HepG2 (cell line): ENCODE measurements around the gene ACTN4. TPM values are rescaled to one million over a fixed set of nuclear protein-coding genes. Genes with fewer than 3 reads are reported as not detected.

Experiments used
- ATAC-seq: fragments of 200-7000 bp; cut with Tn5 transposase; 3 replicates; pipeline ENCODE4 v1.9.1; 2020; ENCODE audit warnings: mild to moderate bottlenecking, moderate library complexity
- BruUV-seq: library from RNA; stranded (reverse); fragments of 400-500 nt; replicated peaks from 2 replicates; lab custom pipeline; 2021; lab: Mats Ljungman, UMichigan
- CTCF ChIA-PET: fragments of 300-600 bp; formaldehyde crosslinking; extraction: SDS; loops from one replicate; lab custom pipeline; 2021; ENCODE audit warnings: low total read pairs, inconsistent platforms, low intra/inter-chr PET ratio; lab: Yijun Ruan, JAX
- POLR2A ChIA-PET: fragments of 350-600 bp; sonication (Branson Sonifier 250); formaldehyde crosslinking; loops from one replicate; lab custom pipeline; 2020; ENCODE audit warnings: antibody characterized with exemption, inconsistent platforms; lab: Yijun Ruan, JAX
- DNase-seq: peaks from one replicate; pipeline ENCODE4 v3.0.0-alpha.2; 2015; ENCODE audit warnings: low spot score
- FAIRE-seq: peaks from 3 replicates; lab custom pipeline; 2011; peaks lifted over from hg19 to GRCh38; lab: Jason Lieb, UNC
- H2AFZ ChIP-seq: one replicate; pipeline ENCODE4 v1.6.1; 2011; ENCODE audit warnings: low read length, inconsistent platforms
- H3K27ac ChIP-seq: fragments of 300-600 bp; 3 replicates; pipeline ENCODE4 v1.8.0; 2011; ENCODE audit warnings: mixed run types, mild to moderate bottlenecking, mixed read lengths, low read length, inconsistent platforms; ENCODE audit not compliant: insufficient read depth; ENCODE audit errors: extremely low read length
- H3K27me3 ChIP-seq, 2 experiments: fragments of 200-600 bp in 1 of 2; 2 replicates in 1 of 2; 3 replicates in 1 of 2; pipeline versions ENCODE4 v1.6.0 to v1.8.0; 2011; ENCODE audit warnings: low read length in 2 of 2, mild to moderate bottlenecking in 2 of 2, moderate library complexity in 2 of 2, inconsistent platforms in 1 of 2; ENCODE audit not compliant: insufficient read depth in 2 of 2, control insufficient read depth in 1 of 2
- H3K36me3 ChIP-seq, 2 experiments: fragments of 200-600 bp in 1 of 2; replicated peaks in 1 of 2; 2 replicates in 1 of 2; 3 replicates in 1 of 2; pipeline versions ENCODE4 v1.5.1 to v1.8.0; 2011; ENCODE audit warnings: low read length in 2 of 2, inconsistent platforms in 1 of 2; ENCODE audit not compliant: insufficient read depth in 2 of 2, control insufficient read depth in 1 of 2
- H3K4me1 ChIP-seq: 2 replicates; pipeline ENCODE4 v1.5.1; 2012; ENCODE audit warnings: low read length, inconsistent platforms; ENCODE audit not compliant: insufficient read depth
- H3K4me2 ChIP-seq: 2 replicates; pipeline ENCODE4 v1.6.0; 2011; ENCODE audit warnings: low read depth, low read length, inconsistent platforms
- H3K4me3 ChIP-seq, 3 experiments: fragments of 200-600 bp in 1 of 3; sonication (generic), shearing (Covaris generic) in 1 of 3; replicated peaks in 1 of 3; 2 replicates each; pipeline ENCODE4 v1.5.1; 2011 to 2016; ENCODE audit warnings: low read length in 3 of 3, inconsistent platforms in 2 of 3, low read depth in 2 of 3, mild to moderate bottlenecking in 2 of 3, control low read depth in 1 of 3, mixed read lengths in 1 of 3; ENCODE audit not compliant: insufficient read depth in 1 of 3
- H3K79me2 ChIP-seq: one replicate; pipeline ENCODE4 v1.6.1; 2011; ENCODE audit warnings: low read length, inconsistent platforms; ENCODE audit not compliant: insufficient read depth
- H3K9ac ChIP-seq: 2 replicates; pipeline ENCODE4 v1.6.0; 2011; ENCODE audit warnings: mild to moderate bottlenecking, low read depth, low read length, inconsistent platforms; ENCODE audit not compliant: insufficient read depth
- H3K9me3 ChIP-seq: 2 replicates; pipeline ENCODE4 v1.5.1; 2012; ENCODE audit warnings: mild to moderate bottlenecking, low read length
- H4K20me1 ChIP-seq: 2 replicates; pipeline ENCODE4 v1.6.0; 2011; ENCODE audit warnings: inconsistent platforms, mild to moderate bottlenecking, low read length, moderate library complexity; ENCODE audit not compliant: insufficient read depth
- CEBPG ChIP-seq: IDR thresholded peaks from 2 replicates; pipeline ENCODE4 v1.6.1; 2016
- EZH2 ChIP-seq: conservative IDR thresholded peaks from 2 replicates; pipeline ENCODE4 v1.6.1; 2012; ENCODE audit warnings: mild to moderate bottlenecking, low read depth, low read length, moderate library complexity
- KMT2B ChIP-seq: IDR thresholded peaks from 2 replicates; pipeline ENCODE4 v1.6.1; 2016; ENCODE audit warnings: missing genetic modification reagents, missing compliant biosample characterization
- NCOA5 ChIP-seq: sonication (generic); formaldehyde crosslinking; IDR thresholded peaks from 2 replicates; pipeline ENCODE4 v1.4.0; 2020; ENCODE audit warnings: missing genetic modification reagents
- PAWR ChIP-seq: sonication (generic); formaldehyde crosslinking; IDR thresholded peaks from 2 replicates; pipeline ENCODE4 v1.4.0; 2020; ENCODE audit warnings: missing genetic modification reagents, mild to moderate bottlenecking, borderline replicate concordance
- RBM22 ChIP-seq: fragments of 200-400 bp; formaldehyde crosslinking; optimal IDR thresholded peaks from 2 replicates; pipeline ENCODE3; 2017; ENCODE audit warnings: mild to moderate bottlenecking, low read length, moderate library complexity
- SNRNP70 ChIP-seq: fragments of 200-400 bp; formaldehyde crosslinking; IDR thresholded peaks from 2 replicates; pipeline ENCODE4 v1.6.1; 2017; ENCODE audit warnings: mild to moderate bottlenecking, low read depth, low read length, moderate library complexity
- ZMAT3 ChIP-seq: sonication (generic); formaldehyde crosslinking; conservative IDR thresholded peaks from 2 replicates; pipeline ENCODE4 v1.7.0; 2021; ENCODE audit warnings: missing genetic modification reagents
- ZNF441 ChIP-seq: sonication (generic); formaldehyde crosslinking; IDR thresholded peaks from 2 replicates; pipeline ENCODE4 v1.7.0; 2021; ENCODE audit warnings: missing genetic modification reagents, borderline replicate concordance
- WGBS: methylation state at CpG from one replicate; pipeline ENCODE4 v1.1.6; 2017; ENCODE audit warnings: low lambda C conversion rate; 5-methylcytosine and 5-hydroxymethylcytosine counted together
- in situ Hi-C: cut with HindIII; loops from 2 replicates; pipeline ENCODE4 v1.10.0; 2017; ENCODE audit warnings: low pct_unique_long_range_greater_than_20kb; ENCODE audit not compliant: extremely low pct_ligation_motif_present
- intact Hi-C: fragments of 100-400 bp; cut with micrococcal nuclease; formaldehyde crosslinking; loops from one replicate; pipeline ENCODE4 v1.10.0; 2022; ENCODE audit not compliant: unreplicated experiment
- polyA plus RNA-seq, 8 experiments: library from polyadenylated mRNA; depleted of rRNA in 3 of 8; stranded (reverse) in 7 of 8; unstranded in 1 of 8; fragments of >200 nt; fragmentation: Illumina TruSeq in 4 of 8; extraction: Trizol in 4 of 8; gene quantifications; 2 replicates each; pipeline versions ENCODE4 v1.2.1 to v1.2.3, GENCODE V29; 2011 to 2016; ENCODE audit warnings: low read depth in 4 of 8, missing spikeins in 1 of 8, mixed read lengths in 1 of 8; ENCODE audit not compliant: insufficient read depth in 1 of 8
- total RNA-seq, 5 experiments: library from RNA; depleted of rRNA; stranded (reverse); fragments of >200 nt; fragmentation: Illumina TruSeq; extraction: Trizol; gene quantifications; 2 replicates each; pipeline ENCODE4 v1.2.3, GENCODE V29; 2016; ENCODE audit warnings: low read depth in 1 of 5
- TF ChIP-seq, protein P1 (sequence below): sonication (generic); formaldehyde crosslinking; IDR thresholded peaks from 2 replicates; pipeline ENCODE4 v1.9.0; 2022; ENCODE audit warnings: missing genetic modification reagents, mild to moderate bottlenecking, borderline replicate concordance
- TF ChIP-seq, protein P2 (sequence below): sonication (generic); formaldehyde crosslinking; IDR thresholded peaks from 2 replicates; pipeline ENCODE4 v1.9.0; 2022; ENCODE audit warnings: low read depth, missing genetic modification reagents
- TF ChIP-seq, protein P3 (sequence below): sonication (generic); formaldehyde crosslinking; IDR thresholded peaks from 2 replicates; pipeline ENCODE4 v1.4.0; 2020; ENCODE audit warnings: missing genetic modification reagents

The ACTN4 gene
- total and polyA plus RNA-seq, 2 of the 13 experiments (the other 11 are each of a cell fraction or from before 2014, with no cell fraction given) = 171 to 192 TPM

DNA sequence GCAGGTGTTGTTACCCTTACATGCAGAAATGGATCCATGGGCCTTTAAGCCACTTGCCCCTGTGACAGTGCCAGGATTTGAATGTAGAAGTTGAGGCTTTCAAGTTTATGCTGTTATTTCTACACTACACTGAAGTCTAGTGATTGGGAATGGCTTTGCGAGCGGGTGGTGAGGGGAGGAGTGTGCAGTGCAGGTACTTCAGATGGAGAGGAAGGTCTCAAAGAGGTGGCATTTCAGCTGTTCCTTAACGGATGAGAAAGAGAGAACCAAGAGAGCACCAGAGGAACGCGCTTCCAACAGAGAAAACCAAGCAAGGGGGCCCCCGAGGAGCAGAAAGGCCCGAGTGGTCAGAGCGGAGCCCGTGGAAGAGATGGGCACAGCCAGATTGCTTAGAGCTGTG lies 13.3 kb downstream of the ACTN4 start:
- FAIRE-seq (no peak), ATAC-seq (no peak), DNase-seq (no peak)
- Histone ChIP-seq H3K36me3 (peaks cover 16 to 51% of the 10 kb centered on the region in 2 experiments), H2AFZ (no peak overlapping the region), H3K4me3 (no peak overlapping the region), H3K79me2 (peaks cover 96% of the 10 kb centered on the region), H3K9me3 (no peaks in the 10 kb centered on the region), H3K9ac (no peak overlapping the region), H3K27ac (no peak overlapping the region), H3K4me1 (peaks cover 98% of the 10 kb centered on the region), H3K4me2 (no peak overlapping the region), H3K27me3 (no peaks in the 10 kb centered on the region), H4K20me1 (peaks cover 83% of the 10 kb centered on the region)
- BruUV-seq = no TSS peak
- TF ChIP-seq CEBPG (CRISPR knock-in tag) (no peak), NCOA5 (CRISPR knock-in tag) (no peak), KMT2B (CRISPR knock-in tag) (no peak), PAWR (CRISPR knock-in tag) (no peak), RBM22 (peak; percentile 34)
- WGBS = 92% methylated on average over 9 of the region's 9 CpGs
- ChIA-PET POLR2A (interaction anchor here (0.9 to 3.3 kb wide), 3 partner anchors 11 to 40 kb away, joined by 4 to 26 read pairs (median 7); no protein-coding TSS in a partner anchor), CTCF (no interaction called here)
- intact Hi-C loops (no loop called here), in situ Hi-C loops (no loop called here)

DNA sequence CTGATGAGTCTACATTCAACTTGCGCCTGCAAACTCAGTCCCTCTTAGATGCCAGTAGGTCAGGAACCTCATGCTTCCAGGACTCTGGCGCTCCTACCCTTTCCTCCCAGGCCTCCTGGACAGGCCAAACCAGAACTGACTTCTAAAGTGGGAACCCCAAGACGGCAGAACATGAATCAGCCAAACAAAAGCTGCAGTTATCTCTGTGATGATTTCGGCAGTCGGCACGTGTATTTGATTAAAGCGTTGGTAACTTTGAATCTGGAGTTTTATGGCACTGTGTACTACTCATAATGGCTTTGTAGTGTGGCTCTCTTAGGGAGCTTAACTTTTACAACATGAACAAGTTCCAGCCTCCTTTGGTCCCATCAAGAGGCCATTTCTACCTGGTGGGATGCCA lies 13.7 kb downstream of the ACTN4 start:
- H4K20me1 ChIP-seq = peaks cover 83% of the 10 kb centered on the region
- BruUV-seq = no TSS peak
- H3K79me2 ChIP-seq = peaks cover 96% of the 10 kb centered on the region
- H3K4me1 ChIP-seq = peaks cover 98% of the 10 kb centered on the region
- peaks cover 15 to 50% of the 10 kb centered on the region in 2 experiments for H3K36me3 ChIP-seq
- no peak overlapping the region for H3K4me3 ChIP-seq
- no peaks in the 10 kb centered on the region for H3K9me3 ChIP-seq
- ATAC-seq (no peak), FAIRE-seq (no peak), DNase-seq (no peak)
- no peaks in the 10 kb centered on the region for H3K27me3 ChIP-seq
- no peak overlapping the region for H3K27ac ChIP-seq
- no peak overlapping the region for H2AFZ ChIP-seq
- H3K4me2 ChIP-seq = no peak overlapping the region
- intact Hi-C loops = no loop called here
- in situ Hi-C loops = no loop called here
- no peak overlapping the region for H3K9ac ChIP-seq
- CTCF ChIA-PET = no interaction called here
- POLR2A ChIA-PET = interaction anchor here (0.9 to 3.3 kb wide), 3 partner anchors 10 to 40 kb away, joined by 4 to 26 read pairs (median 7); no protein-coding TSS in a partner anchor
- 74% methylated on average over 7 of the region's 7 CpGs for WGBS
- TF ChIP-seq, protein P1, sequence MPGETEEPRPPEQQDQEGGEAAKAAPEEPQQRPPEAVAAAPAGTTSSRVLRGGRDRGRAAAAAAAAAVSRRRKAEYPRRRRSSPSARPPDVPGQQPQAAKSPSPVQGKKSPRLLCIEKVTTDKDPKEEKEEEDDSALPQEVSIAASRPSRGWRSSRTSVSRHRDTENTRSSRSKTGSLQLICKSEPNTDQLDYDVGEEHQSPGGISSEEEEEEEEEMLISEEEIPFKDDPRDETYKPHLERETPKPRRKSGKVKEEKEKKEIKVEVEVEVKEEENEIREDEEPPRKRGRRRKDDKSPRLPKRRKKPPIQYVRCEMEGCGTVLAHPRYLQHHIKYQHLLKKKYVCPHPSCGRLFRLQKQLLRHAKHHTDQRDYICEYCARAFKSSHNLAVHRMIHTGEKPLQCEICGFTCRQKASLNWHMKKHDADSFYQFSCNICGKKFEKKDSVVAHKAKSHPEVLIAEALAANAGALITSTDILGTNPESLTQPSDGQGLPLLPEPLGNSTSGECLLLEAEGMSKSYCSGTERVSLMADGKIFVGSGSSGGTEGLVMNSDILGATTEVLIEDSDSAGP = no peak
- no peak for TF ChIP-seq ZMAT3 (CRISPR knock-in tag)
- TF ChIP-seq SNRNP70 = no peak
- TF ChIP-seq, protein P2, sequence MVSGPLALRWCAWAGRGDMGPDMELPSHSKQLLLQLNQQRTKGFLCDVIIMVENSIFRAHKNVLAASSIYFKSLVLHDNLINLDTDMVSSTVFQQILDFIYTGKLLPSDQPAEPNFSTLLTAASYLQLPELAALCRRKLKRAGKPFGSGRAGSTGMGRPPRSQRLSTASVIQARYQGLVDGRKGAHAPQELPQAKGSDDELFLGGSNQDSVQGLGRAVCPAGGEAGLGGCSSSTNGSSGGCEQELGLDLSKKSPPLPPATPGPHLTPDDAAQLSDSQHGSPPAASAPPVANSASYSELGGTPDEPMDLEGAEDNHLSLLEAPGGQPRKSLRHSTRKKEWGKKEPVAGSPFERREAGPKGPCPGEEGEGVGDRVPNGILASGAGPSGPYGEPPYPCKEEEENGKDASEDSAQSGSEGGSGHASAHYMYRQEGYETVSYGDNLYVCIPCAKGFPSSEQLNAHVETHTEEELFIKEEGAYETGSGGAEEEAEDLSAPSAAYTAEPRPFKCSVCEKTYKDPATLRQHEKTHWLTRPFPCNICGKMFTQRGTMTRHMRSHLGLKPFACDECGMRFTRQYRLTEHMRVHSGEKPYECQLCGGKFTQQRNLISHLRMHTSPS (CRISPR knock-in tag) = no peak
- no peak for TF ChIP-seq EZH2
- TF ChIP-seq, protein P3, sequence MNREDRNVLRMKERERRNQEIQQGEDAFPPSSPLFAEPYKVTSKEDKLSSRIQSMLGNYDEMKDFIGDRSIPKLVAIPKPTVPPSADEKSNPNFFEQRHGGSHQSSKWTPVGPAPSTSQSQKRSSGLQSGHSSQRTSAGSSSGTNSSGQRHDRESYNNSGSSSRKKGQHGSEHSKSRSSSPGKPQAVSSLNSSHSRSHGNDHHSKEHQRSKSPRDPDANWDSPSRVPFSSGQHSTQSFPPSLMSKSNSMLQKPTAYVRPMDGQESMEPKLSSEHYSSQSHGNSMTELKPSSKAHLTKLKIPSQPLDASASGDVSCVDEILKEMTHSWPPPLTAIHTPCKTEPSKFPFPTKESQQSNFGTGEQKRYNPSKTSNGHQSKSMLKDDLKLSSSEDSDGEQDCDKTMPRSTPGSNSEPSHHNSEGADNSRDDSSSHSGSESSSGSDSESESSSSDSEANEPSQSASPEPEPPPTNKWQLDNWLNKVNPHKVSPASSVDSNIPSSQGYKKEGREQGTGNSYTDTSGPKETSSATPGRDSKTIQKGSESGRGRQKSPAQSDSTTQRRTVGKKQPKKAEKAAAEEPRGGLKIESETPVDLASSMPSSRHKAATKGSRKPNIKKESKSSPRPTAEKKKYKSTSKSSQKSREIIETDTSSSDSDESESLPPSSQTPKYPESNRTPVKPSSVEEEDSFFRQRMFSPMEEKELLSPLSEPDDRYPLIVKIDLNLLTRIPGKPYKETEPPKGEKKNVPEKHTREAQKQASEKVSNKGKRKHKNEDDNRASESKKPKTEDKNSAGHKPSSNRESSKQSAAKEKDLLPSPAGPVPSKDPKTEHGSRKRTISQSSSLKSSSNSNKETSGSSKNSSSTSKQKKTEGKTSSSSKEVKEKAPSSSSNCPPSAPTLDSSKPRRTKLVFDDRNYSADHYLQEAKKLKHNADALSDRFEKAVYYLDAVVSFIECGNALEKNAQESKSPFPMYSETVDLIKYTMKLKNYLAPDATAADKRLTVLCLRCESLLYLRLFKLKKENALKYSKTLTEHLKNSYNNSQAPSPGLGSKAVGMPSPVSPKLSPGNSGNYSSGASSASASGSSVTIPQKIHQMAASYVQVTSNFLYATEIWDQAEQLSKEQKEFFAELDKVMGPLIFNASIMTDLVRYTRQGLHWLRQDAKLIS = no peak
- no peak for TF ChIP-seq ZNF441
